Measurements from ENCODE around the gene FAM114A1.

FAM114A1 gene

DNA sequence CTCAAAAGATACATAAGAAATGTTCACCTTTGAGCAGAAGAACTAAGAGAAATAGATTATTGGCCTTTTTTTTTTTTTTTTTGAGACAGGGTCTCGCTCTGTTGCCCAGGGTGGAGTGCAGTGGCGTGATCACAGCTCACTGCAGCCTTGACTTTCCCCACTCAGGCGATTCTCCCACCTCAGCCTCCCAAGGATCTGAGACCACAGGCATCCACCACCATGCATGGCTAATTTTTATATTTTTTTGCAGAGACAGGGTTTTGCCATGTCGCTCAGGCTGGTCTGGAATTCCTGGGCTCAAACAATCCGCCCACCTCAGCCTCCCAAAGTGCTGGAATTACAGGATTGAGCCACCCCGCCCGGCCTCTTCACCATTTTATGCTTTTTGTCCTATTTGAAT lies 8.1 kb upstream of the FAM114A1 start:
- DNase-seq, result no peak

DNA sequence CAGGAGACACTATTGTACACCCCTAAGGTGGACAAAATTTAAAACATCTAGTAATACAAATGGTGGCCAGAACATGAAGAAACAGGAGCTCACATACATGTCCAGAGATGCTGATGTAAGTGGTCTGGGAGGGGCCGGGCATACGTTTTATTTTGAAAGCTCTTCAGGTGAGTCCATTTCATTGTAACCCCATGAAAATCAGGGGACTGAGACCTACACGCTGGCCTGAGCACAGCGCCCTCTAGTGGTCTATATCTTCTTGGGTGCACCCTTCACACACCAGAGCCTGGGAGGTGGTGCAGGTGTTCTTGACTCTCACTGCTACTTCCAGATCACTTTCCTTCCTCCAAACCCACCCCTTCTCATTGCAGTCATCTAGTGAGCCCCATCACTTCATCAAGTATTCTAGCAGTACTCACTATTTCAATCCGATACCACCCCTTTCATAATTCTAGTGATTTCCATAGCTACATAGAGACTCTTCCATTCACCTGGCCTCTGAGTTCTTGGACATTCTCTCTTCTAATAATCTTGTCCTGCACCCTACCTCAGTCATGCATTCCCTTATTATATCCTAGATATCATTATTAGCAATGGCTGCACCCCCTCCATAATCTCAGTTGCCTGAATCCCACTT lies 6.7 kb upstream of the FAM114A1 start:
- peak; percentile 43 to 44 for DNase-seq

DNA sequence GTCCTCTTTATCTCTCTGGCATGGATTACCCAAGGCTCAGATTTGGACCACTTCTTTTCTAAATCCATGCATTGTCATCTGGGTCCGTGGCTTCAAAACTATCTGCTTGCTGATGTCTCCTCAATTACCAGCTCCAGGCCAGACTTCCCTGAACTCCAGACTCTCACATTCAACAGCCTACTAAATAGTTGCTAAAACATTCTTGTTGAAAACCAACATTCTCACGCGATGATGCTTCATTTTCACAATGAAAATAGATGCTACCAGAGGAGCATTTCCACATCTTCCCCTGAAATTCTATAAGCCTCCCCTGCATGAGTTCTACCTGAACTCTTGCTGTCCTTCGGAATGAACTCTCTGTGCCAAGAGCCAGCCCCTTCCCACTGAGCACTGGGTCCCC lies 5.8 kb upstream of the FAM114A1 start:
- DNase-seq, result no peak

DNA sequence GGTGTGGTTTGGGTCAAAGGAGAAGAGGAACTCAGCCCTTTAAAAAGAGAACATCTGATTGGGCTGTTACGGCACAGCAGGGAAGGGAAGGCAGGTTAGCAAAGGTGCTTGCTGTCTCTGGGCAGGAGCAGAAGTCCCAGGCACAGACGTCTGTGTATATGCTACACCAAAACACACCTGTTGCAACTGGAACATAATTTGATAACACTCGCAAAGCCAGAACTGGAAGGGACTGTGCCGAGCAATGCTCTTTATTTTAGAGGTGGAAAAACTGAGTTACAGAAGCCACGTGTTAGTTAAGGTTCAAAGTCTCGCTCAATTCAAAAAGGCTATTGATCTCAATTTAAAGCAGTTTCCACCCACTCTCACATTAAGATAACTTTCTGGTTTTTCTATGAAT lies 2.2 kb upstream of the FAM114A1 start:
- no peak for DNase-seq

DNA sequence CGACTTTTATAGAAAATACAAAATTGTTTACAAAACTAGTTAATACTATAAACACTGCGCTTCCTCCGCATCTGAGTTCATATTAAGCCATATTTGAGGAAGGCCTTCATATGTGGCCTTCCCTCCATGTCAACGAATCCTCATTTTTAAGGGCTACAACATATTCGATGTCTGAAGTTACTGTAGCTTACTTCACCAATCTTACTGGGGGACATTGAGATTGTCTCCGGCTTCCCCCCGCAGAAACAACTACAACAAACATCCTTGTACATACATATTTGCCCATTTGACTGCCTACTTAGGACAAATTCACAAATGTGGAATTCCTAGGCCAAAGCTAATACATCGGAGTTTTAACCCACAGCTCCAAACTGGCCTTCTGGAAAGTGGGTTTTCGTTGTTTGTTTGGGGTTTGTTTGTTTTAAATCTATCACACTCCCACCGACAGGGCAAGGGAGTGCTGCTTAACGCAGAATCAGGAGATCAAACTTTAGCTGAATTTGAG lies 581 bp upstream of the FAM114A1 start:
- no peak for DNase-seq

DNA sequence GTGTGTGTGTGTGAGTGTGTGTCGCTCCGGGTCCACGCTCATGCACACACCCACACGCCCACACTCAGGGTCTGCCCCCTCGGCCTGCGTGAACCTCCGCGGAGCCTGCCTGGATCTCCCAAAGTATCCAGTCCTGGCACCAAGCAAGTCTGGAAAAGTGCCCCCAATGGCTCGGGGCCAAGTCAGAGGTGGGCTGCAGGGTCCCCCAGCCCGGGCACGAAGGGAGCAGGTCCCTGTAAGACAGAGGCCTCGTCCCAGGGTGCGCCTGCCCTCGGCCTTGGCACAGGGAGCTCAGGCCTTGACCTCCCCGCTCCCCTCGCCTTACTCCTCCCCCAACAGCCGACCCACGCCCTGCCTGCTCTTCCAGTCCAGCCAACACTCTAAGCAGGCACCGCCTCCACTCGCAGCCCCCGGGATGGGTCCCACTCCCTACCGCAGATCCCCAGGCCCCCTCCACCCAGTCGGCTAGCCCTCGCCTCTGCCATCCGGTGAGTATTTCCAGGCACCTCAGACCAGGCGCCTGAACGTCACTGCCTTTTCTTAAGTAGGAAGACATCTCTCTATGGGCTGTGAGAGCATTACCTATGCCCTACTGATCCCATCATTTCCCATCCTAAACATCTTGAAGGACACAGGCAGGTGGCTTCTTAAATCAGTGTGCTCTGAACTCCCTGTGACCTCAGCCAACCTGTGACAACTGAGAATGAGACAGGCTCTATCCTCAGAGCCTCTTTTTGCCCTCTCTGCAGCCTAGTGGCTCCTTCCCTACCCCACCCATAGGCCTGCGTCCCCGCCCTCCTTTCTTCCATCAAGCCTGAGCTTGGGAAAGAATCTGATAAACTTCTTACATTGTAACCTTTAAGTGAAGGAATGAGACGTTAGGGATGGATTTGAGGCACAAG lies 704 bp downstream of the FAM114A1 start:
- DNase-seq, result no peak

DNA sequence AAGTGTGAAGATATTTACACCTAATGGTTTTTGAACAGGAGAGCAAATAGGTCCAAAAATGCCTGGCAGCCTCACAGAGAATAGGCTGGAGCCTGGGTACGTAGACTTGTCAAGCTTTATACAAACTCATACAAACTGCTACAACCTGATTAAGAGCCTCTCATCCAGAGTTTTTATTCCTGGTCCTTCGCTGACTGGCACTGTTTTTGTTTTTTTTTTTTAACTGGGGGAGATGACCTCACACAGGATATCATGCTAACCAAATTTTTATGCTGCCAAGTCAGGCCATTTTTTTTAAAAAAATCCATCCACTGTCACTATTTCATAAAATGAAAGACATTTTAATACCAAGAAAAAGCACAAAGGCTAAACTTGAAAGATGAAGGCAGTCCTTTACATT lies 1.9 kb downstream of the FAM114A1 start:
- DNase-seq, result no peak

DNA sequence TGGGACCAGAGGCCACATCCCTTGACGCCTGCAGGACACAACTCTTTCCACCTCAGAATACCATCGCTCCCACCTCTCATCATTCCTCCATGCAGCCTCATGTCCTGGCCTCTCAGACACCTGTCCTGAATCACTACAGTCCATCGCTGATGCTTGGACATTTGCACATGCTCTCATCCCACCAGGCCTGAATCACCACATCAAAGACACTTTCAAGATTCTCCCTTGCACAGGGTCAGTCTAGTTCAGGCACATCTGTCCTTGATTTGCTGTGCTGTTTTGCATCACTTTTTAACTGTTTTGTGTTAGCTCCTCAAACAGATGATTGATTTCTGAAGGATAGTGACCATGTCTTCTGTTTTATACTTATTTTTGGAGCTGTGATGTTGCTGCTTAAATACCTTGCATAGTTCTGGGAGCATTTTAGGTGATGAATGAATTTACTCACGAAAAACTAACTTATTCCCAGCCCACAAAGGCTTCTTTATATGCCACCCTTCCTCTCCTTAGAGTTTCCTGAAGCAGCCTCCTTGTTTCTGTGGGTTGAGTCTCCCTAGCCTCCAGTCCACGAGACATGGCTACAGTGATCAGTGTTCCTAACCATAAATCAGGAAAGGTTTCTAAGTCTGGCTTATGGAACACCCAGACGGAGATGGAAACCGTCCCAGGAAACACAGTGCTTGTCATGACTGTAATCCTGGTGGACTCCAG lies 2.6 kb downstream of the FAM114A1 start:
- DNase-seq, result no peak

DNA sequence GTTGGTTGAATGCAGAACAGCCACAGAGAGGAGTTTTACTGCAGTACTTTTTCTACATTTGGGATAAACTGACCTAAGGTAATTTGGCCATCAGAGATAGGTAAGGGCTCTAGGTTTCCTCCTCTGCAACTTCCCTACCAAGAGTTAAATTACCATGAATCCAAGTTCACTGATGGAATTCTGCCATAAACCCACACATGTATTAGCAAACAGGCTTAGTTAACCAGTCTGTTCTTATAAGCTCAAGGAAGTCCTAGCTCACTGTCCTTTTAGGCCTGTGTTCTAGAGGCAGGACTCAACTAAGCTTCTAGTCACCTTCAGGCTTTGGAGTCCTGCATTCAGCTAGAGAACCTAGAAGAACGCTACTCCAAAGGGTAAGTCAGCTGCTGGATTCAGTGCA lies 4.0 kb downstream of the FAM114A1 start:
- no peak for DNase-seq

DNA sequence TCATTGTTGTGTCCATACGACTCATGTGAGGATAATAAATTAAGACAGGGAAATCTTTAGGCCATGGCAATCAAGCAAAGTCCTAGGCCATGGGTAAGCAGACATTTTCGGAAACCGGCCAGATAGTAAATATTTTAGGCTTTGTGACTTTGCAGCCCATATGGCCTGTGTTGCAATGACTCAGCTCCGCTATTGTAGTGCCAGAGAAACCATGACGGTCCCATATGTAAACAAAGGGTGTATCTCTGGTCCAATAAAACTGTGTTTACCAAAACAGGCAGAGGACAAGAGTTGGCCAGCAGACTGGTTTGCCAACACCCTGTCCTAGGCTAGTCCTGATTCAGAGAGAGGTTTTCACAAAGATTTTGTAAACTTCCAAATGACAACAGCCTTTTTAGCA lies 5.0 kb downstream of the FAM114A1 start:
- DNase-seq, result no peak

DNA sequence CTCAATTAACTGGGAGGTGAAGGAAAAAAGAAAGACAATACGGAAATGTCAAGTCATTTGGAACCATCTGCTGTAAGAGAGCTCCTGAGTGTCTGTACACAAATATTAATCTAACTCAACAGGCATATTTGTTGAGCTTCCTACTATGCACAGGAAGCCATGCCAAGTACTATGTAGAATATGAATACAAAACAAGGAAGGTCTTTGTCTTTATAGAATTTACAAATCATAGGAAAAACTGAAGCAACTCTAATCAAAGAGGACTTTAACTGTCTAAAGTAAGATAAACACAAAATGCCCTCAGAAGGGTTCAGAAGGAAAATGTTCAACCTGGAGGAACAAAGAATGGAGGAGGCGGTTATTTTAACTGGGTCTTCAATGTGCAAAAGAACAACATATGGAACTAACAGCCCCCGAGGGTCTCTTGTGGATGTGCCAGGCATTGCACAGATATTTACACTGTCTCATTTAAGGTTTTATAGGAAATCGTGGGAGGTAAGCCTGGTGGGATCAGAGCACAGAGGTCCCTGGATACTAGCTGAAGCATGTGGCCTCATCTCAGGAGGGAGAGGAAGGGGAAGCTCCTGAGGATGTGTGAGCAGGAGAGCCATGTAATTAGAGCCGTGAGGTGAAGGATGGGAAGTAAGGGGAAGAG lies 5.8 kb downstream of the FAM114A1 start:
- no peak for DNase-seq

DNA sequence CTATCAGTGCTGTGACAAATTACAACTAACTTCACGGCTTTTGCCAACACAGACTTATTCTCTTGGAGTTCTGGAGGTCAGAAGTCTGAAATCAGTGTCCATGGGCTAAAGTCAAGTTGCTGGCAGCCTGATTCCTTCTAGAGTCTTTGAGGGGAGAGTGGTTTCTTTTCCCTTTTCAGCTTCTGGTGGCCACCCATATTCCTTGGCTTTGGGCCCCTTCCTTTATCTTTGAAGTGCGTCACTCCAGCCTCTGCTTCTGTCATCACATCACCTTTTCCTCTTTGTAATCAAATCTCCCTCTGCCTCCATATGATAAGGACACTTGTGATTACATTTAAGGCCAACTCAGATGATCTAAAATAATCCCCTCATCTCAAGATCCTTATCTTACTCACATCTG lies 9.0 kb downstream of the FAM114A1 start:
- no peak for DNase-seq

DNA sequence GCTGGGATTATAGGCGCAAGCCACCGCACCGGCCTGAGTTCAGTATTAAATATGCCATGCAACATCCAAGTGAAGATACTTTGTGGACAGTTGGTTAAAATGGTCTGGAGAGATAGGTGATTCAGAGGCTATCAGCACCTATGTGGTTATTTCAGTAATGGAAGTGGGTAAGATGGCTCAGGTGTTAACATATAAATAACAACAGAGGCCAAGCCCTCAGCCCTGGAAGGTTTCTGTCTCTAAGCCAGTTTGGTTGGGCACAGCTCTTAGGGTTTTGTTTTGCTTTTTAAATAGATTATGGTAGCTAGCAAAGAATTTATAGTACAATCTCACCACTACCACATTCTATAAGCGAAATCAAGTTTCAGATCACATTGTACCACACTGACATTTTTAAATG lies 16.6 kb downstream of the FAM114A1 start:
- DNase-seq, result no peak

DNA sequence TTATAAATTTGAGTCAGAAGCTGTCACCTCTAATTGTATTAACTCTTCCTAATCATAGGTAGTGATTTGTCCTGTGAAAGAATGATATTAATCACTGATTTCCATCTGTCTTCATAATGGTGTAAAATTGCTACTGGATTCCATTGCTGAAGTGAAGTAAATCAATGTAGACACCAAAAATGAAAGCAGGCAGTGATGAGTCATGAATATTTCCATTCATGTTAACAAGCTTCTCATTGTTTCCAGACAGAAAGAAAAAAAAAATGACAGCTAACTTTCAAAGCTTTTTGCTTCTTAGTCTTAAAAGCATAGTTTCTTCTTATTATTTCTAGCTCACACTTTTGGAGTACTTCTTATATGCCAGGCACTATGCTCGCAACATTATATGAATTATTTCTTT lies 21.5 kb downstream of the FAM114A1 start:
- no peak for DNase-seq

DNA sequence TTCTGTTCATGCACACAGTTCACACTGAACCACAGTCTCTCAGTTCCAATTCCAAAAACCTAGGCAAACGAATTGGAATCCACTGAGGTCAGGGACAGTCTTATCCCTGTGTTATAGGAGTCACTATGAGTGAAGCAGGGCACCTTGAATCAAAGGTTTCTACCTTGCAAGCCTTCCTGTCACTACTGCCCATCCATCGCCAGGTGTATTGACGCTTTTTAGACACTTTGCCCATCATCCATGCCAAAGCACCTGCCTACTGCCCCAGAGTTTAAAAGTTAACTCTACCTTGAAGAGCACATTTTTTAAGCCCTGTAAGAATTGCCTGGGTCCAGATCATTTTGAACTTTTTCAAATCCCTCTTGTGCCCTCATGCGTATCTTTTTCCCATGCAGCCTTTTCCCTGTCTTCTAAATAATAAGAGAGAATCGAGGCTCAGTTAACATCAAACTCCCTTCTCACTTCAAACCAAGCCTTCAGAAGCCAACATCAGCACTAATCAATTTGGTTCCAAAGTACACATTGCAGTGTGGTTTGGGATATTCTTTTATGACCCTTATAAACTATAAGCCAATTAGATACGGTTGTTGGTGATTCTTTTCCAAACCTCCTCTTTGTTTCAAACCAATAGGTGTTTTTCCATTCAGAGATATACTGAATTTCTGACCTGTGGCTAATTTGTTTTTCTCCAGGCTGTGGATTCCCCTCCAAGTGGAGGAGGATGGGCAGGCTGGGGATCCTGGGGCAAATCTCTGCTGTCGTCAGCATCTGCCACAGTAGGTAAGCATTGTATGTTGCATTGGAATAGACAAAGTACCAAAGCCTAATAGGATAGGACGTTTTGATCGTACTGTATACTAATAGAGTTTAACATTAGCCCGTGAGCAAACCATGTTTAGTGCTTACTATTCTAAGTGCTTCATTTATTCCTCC lies 23.7 kb downstream of the FAM114A1 start:
- DNase-seq, result no peak

DNA sequence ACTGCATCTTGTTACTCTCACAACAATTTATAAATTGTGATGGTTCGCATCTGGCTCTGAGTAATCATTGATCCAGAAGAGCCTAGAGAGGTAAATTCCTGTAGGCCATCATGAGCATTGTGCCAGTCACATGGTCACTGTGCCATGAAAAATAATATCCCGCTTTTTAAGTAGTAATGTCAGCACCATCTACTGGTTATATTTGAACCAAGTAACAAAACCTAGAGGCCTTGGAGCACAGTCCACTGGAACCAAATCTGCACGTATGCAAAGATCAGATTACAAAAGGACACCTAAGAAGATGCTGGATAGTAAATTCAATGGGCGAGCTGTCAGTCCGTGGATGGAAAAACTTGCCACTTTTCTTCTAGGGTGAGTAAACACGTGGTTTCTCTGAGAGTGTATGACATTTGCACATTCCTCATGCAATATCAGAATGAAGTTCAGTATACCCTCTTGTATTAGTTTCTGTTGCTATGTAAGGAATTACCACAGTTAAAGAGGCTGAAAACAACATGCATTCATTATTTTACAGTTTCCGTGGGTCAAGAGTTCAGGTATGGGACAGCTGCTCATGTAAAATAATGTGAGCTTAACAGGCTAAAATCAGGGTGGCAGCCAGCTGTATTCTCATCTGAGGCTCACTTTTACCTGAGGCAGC lies 26.8 kb downstream of the FAM114A1 start:
- DNase-seq, result no peak

DNA sequence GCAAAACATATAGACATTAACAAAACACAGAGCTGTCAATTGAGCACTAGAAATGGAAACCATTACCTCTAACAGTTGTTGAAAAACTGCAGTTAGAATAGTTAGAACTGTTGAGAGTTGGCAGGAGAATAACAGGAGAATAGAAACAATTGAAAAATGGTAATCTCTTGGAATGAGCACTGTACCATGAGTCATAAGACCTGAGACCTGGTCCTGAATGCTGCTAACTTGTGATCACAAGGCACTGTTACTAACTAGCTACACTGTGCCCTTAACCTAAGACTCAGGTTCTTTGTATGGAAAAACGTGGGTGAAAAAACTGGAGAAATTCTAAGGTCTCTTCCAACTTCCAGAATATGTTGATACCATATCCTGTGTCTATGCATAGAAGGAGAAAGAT lies 29.3 kb downstream of the FAM114A1 start:
- DNase-seq, result no peak

DNA sequence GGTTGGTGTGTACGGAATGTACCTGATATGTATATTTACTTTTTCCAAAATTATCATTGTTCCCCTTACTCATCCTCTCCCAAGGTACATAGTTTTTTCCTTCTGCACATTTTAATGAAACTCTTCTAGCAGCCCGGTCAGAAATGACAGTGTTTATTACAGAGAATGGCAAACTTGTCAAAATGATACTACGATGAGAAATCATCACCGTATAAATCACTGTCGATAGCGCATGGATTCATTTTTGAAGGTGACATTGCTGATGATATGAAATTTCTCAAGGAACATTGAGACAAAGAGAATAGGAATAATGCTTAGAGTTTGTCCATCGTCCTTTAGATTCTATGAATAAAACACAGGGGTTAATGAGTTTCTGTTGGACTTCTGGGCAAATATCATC lies 30.6 kb downstream of the FAM114A1 start:
- no peak for DNase-seq

DNA sequence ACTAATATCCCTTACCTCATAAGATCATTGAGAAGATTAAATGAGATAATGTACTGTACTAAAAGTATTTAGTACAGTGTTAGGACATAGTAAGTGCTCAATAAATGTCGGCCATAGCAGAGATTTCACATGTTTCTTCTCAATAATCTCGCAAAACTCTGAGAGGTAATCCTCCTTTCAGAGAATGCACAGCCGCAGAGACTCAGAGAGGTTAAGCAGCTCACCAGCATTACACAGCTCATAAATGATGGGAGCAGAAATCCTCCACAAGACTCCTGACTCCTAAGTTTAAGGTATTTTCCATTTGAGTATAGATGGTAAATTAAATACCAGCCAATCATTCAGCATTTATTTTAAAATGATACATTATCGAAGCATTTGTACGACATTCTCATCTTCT lies 34.6 kb downstream of the FAM114A1 start:
- DNase-seq, result no peak

DNA sequence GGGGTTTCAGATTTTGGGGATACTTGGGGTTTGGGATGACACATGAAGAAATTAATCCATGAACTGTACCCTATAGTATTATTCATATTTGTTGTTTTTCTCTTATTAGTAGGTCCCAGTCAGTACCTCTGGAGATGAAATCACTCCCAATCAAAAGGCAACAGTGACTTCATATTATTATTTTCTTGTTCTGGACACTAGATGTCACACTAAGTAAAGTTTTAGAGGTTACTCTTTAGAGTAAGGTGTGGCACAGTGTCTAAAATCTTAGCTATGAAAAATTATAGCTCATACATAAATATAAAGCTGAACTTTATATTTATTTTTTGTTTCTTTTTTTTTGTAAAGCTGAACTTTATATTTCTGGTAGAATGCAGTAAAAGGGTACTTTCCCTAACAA lies 35.1 kb downstream of the FAM114A1 start:
- DNase-seq, result no peak

DNA sequence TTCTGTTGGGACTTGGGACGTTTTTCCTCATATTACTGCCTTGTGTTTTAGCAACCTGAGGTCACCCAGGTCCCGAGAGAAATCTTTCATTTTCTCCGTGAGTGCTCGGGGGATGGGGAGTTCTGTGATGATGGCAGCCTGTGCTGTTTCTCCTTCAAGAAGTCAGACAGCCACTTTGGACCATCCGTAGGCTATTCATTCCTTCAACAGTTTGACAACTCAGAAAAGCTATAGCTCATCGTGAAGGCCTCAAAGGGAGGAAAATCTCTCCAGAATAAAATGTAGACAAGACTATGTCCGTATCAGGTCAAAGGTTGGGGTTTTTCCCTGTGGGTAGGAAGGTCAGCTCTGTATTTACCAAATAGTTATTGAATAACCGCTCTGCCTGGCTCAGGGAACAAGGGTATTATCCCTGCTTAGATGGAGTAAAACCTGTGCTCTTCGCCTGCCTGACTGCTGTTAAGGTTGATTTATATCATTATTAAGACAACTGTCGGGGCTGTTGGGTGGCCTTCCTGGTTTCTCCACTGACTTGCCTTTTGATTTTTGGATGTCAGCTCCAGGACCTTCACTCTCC lies 36.6 kb downstream of the FAM114A1 start:
- DNase-seq, result no peak
